A673 (cell line): Measurements from ENCODE around the gene KIF1A. TPM values are rescaled to one million over a fixed set of nuclear protein-coding genes. Genes with fewer than 3 reads are reported as not detected.

Source experiments
- BruUV-seq: library from RNA; stranded (reverse); fragments of 400-500 nt; replicated peaks from 2 replicates; lab custom pipeline; 2021; lab: Mats Ljungman, UMichigan
- CTCF ChIA-PET: fragments of 300-600 bp; sonication (Branson Sonifier 250); formaldehyde crosslinking; loops from one replicate; lab custom pipeline; 2022; ENCODE audit warnings: antibody characterized with exemption; lab: Charles Lee
- POLR2A ChIA-PET: fragments of 300-600 bp; sonication (Branson Sonifier 250); formaldehyde crosslinking; loops from one replicate; lab custom pipeline; 2022; ENCODE audit warnings: antibody characterized with exemption; ENCODE audit not compliant: low non-redundant PET; lab: Charles Lee
- DNase-seq: peaks from one replicate; pipeline ENCODE4 v3.0.0-alpha.2; 2015; ENCODE audit warnings: low spot score
- H3K27ac ChIP-seq: fragments of 200-600 bp; sonication (generic); 2 replicates; pipeline ENCODE4 v1.5.1; 2016; ENCODE audit warnings: mixed run types, low read depth, mild to moderate bottlenecking, mixed read lengths, antibody characterized with exemption, low read length; ENCODE audit not compliant: poor library complexity, severe bottlenecking
- H3K27me3 ChIP-seq: fragments of 200-600 bp; sonication (generic); replicated peaks from 2 replicates; pipeline ENCODE4 v1.6.1; 2017; ENCODE audit warnings: mixed run types, low read depth, mild to moderate bottlenecking, mixed read lengths, antibody characterized with exemption, low read length; ENCODE audit not compliant: insufficient read depth, poor library complexity
- H3K36me3 ChIP-seq: fragments of 200-600 bp; sonication (generic); 2 replicates; pipeline ENCODE4 v1.6.1; 2016; ENCODE audit warnings: mixed run types, mild to moderate bottlenecking, mixed read lengths, antibody characterized with exemption, low read length; ENCODE audit not compliant: insufficient read depth, poor library complexity, severe bottlenecking
- H3K4me1 ChIP-seq: fragments of 200-600 bp; sonication (generic); 2 replicates; pipeline ENCODE4 v1.6.1; 2017; ENCODE audit warnings: mixed run types, mild to moderate bottlenecking, mixed read lengths, antibody characterized with exemption, low read length; ENCODE audit not compliant: insufficient read depth, poor library complexity, severe bottlenecking
- H3K4me3 ChIP-seq: fragments of 200-600 bp; sonication (generic); 2 replicates; pipeline ENCODE4 v1.5.1; 2016; ENCODE audit warnings: low read depth, mixed run types, mild to moderate bottlenecking, mixed read lengths, low read length; ENCODE audit not compliant: poor library complexity, severe bottlenecking
- H3K9me3 ChIP-seq: fragments of 200-600 bp; sonication (generic); 2 replicates; pipeline ENCODE4 v1.6.1; 2016; ENCODE audit warnings: mixed run types, low read depth, mild to moderate bottlenecking, mixed read lengths, antibody characterized with exemption, low read length; ENCODE audit not compliant: poor library complexity, severe bottlenecking
- CTCF ChIP-seq: fragments of 300-800, 200-600 bp; sonication (generic); conservative IDR thresholded peaks from 2 replicates; pipeline ENCODE4 v1.5.1; 2017; ENCODE audit warnings: low read depth, mild to moderate bottlenecking, antibody characterized with exemption, low read length, moderate library complexity, mixed read lengths
- EZH2 ChIP-seq: fragments of 200-600 bp; sonication (generic); IDR thresholded peaks from 2 replicates; pipeline ENCODE4 v1.6.1; 2017; ENCODE audit warnings: borderline replicate concordance, low read depth, mild to moderate bottlenecking, mixed read lengths, antibody characterized with exemption, low read length; ENCODE audit not compliant: poor library complexity, severe bottlenecking
- intact Hi-C: fragments of 100-400 bp; cut with micrococcal nuclease; formaldehyde crosslinking; loops from one replicate; pipeline ENCODE4 v1.10.0; 2022; ENCODE audit not compliant: unreplicated experiment
- total RNA-seq: library from RNA; stranded (reverse); gene quantifications from 2 replicates; pipeline ENCODE4 v1.2.3, GENCODE V29; 2021

Gene KIF1A
- total RNA-seq, 1 experiment from 2014 or later = 330 TPM

- Histone ChIP-seq H3K27me3 (no peaks in the 10 kb centered on the region), H3K27ac (no peak overlapping the region), H3K4me1 (no peaks in the 10 kb centered on the region), H3K9me3 (no peaks in the 10 kb centered on the region), H3K4me3 (no peak overlapping the region), H3K36me3 (peaks cover 17% of the 10 kb centered on the region)
- POLR2A ChIA-PET = no interaction called here
- CTCF ChIA-PET = interaction anchor here (0.6 kb wide), 1 partner anchor 57 kb away, joined by 12 read pairs; no protein-coding TSS in a partner anchor
- DNase-seq = no peak
- no TSS peak for BruUV-seq
- intact Hi-C loops = no loop called here
- TF ChIP-seq EZH2 = no peak
- no peak for TF ChIP-seq CTCF
Observed at GRCh38 chr2:240732184-240732583, 87.8 kb downstream of the KIF1A start.

- BruUV-seq = no TSS peak
- Histone ChIP-seq H3K27me3 (no peaks in the 10 kb centered on the region), H3K27ac (no peak overlapping the region), H3K4me1 (no peaks in the 10 kb centered on the region), H3K4me3 (no peak overlapping the region), H3K9me3 (no peaks in the 10 kb centered on the region), H3K36me3 (peaks cover 15% of the 10 kb centered on the region)
- intact Hi-C loops = no loop called here
- POLR2A ChIA-PET = no interaction called here
- CTCF ChIA-PET = no interaction called here
- no peak for TF ChIP-seq CTCF
- no peak for TF ChIP-seq EZH2
- DNase-seq = no peak
Observed at GRCh38 chr2:240731178-240731545, 88.9 kb downstream of the KIF1A start.

- POLR2A ChIA-PET = no interaction called here
- CTCF ChIA-PET = no interaction called here
Observed at GRCh38 chr2:240730501-240731177, 89.4 kb downstream of the KIF1A start.

More at GRCh38 chr2:240730501-240731177, 89.4 kb downstream of the KIF1A start:
- intact Hi-C loops = no loop called here
- DNase-seq = no peak
- Histone ChIP-seq H3K4me1 (no peaks in the 10 kb centered on the region), H3K36me3 (peaks cover 18% of the 10 kb centered on the region), H3K4me3 (no peak overlapping the region), H3K27me3 (no peaks in the 10 kb centered on the region), H3K9me3 (no peaks in the 10 kb centered on the region), H3K27ac (no peak overlapping the region)
- BruUV-seq = no TSS peak
- TF ChIP-seq EZH2 = no peak
- TF ChIP-seq CTCF = no peak
